Measurements from ENCODE around the gene FEN1.

GRCh38 chr11:61774411-61774810 is 18.3 kb upstream of the FEN1 start:
- no peak for TF ChIP-seq CTCF (IDR thresholded peaks at IDR 0.05)
- TF ChIP-seq POLR2A (IDR thresholded peaks at IDR 0.05), result no peak

All from body of pancreas (tissue), 4 donors.